HL-60 (cell line): ENCODE data around the gene PRKACG.

Source experiments
- DNase-seq, 2 experiments: peaks; one replicate each; pipeline ENCODE4 v3.0.0-alpha.2; 2010 to 2020; ENCODE audit warnings: low read depth in 1 of 2, low spot score in 1 of 2
- H3K27ac ChIP-seq: fragments of 250-450 bp; sonication (Bioruptor Pico); replicated peaks from 2 replicates; pipeline ENCODE4 v1.5.1; 2020; ENCODE audit warnings: mild to moderate bottlenecking, moderate library complexity
- H3K27me3 ChIP-seq: fragments of 250-450 bp; sonication (Bioruptor Pico); 2 replicates; pipeline ENCODE4 v1.5.1; 2021; ENCODE audit warnings: mild to moderate bottlenecking, moderate library complexity; ENCODE audit not compliant: insufficient read depth, poor library complexity, severe bottlenecking
- H3K4me3 ChIP-seq: replicated peaks from 2 replicates; pipeline ENCODE4 v1.5.1; 2011; ENCODE audit warnings: mild to moderate bottlenecking, control low read depth, low read length; ENCODE audit not compliant: insufficient read depth
- GABPA ChIP-seq: IDR thresholded peaks from 2 replicates; pipeline ENCODE4 v1.6.1; 2012; ENCODE audit warnings: low read depth
- POLR2AphosphoS5 ChIP-seq: IDR thresholded peaks from 2 replicates; pipeline ENCODE4 v1.6.1; 2012; ENCODE audit warnings: low read depth
- SPI1 ChIP-seq: IDR thresholded peaks from 2 replicates; pipeline ENCODE4 v1.6.1; 2012; ENCODE audit warnings: low read depth, mild to moderate bottlenecking, borderline replicate concordance
- long read RNA-seq: library from polyadenylated mRNA; unstranded; transcript quantifications from one replicate; pipeline ENCODE4 v2.0.0, GENCODE V29; 2020
- TF ChIP-seq, protein P1 (sequence below): IDR thresholded peaks from 2 replicates; pipeline ENCODE4 v1.6.1; 2012; ENCODE audit warnings: low read depth; ENCODE audit not compliant: insufficient replicate concordance
- TF ChIP-seq, protein P2 (sequence below): IDR thresholded peaks from one replicate; pipeline ENCODE4 v1.5.1; 2011; ENCODE audit warnings: low read length, control low read depth, inconsistent platforms; ENCODE audit not compliant: insufficient read depth

The PRKACG gene
- long read RNA-seq = 0 reads

DNA sequence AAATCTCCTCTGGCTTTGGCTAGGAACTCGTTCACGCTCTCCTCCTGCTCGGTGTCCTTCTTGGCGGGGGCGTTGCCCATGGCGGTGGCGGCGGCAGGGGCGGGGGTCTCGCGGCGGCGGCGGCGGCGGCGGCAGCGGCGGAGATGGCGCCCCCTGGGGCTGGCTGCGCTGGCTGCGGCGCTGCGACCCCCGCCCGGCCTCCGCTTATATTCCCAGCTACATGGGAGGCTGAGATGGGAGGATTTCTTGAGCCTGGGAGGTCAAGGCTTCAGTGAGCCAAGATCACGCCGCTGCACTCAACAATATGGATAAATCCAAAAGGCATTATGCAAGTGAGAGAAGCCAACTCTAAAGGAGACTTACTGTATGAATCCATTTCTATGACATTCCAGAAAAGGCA, at the start of gene PRKACG:
PRKACG (minus strand) TSS at position 101 of the 400 bp plus-strand sequence; CDS start at position 80, 21 bp downstream.
- Histone ChIP-seq H3K4me3 (no peak within 1 kb of the TSS), H3K27ac (no peak within 1 kb of the TSS), H3K27me3 (peaks cover 3% of the 10 kb centered on the region)
- DNase-seq = no peak
- TF ChIP-seq GABPA = no peak
- TF ChIP-seq, protein P1, sequence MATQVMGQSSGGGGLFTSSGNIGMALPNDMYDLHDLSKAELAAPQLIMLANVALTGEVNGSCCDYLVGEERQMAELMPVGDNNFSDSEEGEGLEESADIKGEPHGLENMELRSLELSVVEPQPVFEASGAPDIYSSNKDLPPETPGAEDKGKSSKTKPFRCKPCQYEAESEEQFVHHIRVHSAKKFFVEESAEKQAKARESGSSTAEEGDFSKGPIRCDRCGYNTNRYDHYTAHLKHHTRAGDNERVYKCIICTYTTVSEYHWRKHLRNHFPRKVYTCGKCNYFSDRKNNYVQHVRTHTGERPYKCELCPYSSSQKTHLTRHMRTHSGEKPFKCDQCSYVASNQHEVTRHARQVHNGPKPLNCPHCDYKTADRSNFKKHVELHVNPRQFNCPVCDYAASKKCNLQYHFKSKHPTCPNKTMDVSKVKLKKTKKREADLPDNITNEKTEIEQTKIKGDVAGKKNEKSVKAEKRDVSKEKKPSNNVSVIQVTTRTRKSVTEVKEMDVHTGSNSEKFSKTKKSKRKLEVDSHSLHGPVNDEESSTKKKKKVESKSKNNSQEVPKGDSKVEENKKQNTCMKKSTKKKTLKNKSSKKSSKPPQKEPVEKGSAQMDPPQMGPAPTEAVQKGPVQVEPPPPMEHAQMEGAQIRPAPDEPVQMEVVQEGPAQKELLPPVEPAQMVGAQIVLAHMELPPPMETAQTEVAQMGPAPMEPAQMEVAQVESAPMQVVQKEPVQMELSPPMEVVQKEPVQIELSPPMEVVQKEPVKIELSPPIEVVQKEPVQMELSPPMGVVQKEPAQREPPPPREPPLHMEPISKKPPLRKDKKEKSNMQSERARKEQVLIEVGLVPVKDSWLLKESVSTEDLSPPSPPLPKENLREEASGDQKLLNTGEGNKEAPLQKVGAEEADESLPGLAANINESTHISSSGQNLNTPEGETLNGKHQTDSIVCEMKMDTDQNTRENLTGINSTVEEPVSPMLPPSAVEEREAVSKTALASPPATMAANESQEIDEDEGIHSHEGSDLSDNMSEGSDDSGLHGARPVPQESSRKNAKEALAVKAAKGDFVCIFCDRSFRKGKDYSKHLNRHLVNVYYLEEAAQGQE = no peak
- TF ChIP-seq, protein P2, sequence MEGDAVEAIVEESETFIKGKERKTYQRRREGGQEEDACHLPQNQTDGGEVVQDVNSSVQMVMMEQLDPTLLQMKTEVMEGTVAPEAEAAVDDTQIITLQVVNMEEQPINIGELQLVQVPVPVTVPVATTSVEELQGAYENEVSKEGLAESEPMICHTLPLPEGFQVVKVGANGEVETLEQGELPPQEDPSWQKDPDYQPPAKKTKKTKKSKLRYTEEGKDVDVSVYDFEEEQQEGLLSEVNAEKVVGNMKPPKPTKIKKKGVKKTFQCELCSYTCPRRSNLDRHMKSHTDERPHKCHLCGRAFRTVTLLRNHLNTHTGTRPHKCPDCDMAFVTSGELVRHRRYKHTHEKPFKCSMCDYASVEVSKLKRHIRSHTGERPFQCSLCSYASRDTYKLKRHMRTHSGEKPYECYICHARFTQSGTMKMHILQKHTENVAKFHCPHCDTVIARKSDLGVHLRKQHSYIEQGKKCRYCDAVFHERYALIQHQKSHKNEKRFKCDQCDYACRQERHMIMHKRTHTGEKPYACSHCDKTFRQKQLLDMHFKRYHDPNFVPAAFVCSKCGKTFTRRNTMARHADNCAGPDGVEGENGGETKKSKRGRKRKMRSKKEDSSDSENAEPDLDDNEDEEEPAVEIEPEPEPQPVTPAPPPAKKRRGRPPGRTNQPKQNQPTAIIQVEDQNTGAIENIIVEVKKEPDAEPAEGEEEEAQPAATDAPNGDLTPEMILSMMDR = no peak
- no peak for TF ChIP-seq POLR2AphosphoS5
- no peak for TF ChIP-seq SPI1

DNA sequence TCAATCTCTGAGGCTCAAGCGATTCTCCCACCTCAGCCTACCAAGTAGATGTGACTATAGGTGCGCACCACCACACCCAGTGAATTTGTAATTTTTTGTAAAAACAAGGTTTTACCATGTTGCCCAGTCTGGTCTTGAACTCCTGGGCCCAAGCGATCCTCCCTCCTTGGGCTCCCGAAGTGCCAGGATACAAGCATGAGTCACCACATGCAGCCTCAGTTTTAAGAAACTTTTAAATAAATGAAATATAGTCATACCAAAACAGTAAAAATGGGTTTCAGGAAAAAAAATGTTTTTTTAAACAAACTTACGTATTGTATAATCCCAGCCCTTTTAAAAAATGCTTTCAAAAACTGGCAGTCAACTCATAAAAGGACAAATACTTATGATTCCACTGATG, 48.3 kb upstream of the PRKACG start:
- TF ChIP-seq, protein P2 = no peak
- no peak for DNase-seq
- Histone ChIP-seq H3K27me3 (no peaks in the 10 kb centered on the region), H3K27ac (no peak overlapping the region), H3K4me3 (no peak overlapping the region)

DNA sequence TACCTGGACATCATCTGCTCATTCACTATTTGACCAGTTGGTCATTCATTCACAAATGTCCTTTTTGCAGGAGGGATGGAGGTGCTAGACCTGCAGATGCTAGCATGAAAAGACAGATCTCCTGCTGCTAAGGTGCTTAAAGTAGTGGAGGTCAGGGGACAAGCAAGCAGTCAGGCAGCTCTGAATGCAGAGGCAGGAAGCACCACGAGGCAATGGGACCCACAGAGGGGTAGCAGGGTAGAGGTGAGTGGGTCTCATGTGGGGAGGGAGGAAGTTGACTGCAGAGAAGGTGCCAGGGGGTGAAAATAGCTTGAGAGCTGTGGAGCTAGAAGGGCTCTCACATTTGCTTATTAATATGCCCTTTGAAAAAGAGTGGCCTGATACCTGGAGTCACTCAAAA, 46.9 kb upstream of the PRKACG start:
- no peak overlapping the region for H3K27ac ChIP-seq

More for the DNA sequence above, 46.9 kb upstream of the PRKACG start:
- H3K4me3 ChIP-seq = no peak overlapping the region
- TF ChIP-seq POLR2AphosphoS5 (no peak), SPI1 (no peak), GABPA (no peak)
- TF ChIP-seq, protein P2 = no peak
- TF ChIP-seq, protein P1 = no peak
- no peaks in the 10 kb centered on the region for H3K27me3 ChIP-seq
- DNase-seq = no peak
